ENCODE data around the gene MYO9B.

Gene MYO9B

GRCh38 chr19:17219286-17219685 is 143.7 kb downstream of the MYO9B start:
- DNase-seq: no peak

- no peak for DNase-seq
Measured at GRCh38 chr19:17220207-17220758, 144.7 kb downstream of the MYO9B start.

- DNase-seq: no peak
Measured at GRCh38 chr19:17225053-17225452, 149.5 kb downstream of the MYO9B start.

GRCh38 chr19:17226002-17226933 is 150.7 kb downstream of the MYO9B start, which contains the start of gene OCEL1:
Gene OCEL1, plus strand, starts transcription at chr19:17226226. Its CDS starts 22 bp downstream, at chr19:17226248.
- peak; percentile 97 for DNase-seq

GRCh38 chr19:17227798-17228367 is 152.3 kb downstream of the MYO9B start:
- DNase-seq: no peak

- DNase-seq: no peak
Measured at GRCh38 chr19:17229890-17230289, 154.3 kb downstream of the MYO9B start.

GRCh38 chr19:17232258-17232657 is 156.7 kb downstream of the MYO9B start:
- no peak for DNase-seq

GRCh38 chr19:17234911-17235299 is 159.3 kb downstream of the MYO9B start:
- peak; percentile 62 for DNase-seq

- peak; percentile 68 for DNase-seq
Measured at GRCh38 chr19:17235300-17235970, 159.9 kb downstream of the MYO9B start.

GRCh38 chr19:17235971-17236777 is 160.6 kb downstream of the MYO9B start:
- no peak for DNase-seq

- no peak for DNase-seq
Measured at GRCh38 chr19:17236811-17237543, 161.4 kb downstream of the MYO9B start.

- DNase-seq: no peak
Measured at GRCh38 chr19:17237747-17238706, 162.4 kb downstream of the MYO9B start.

- DNase-seq: no peak
Measured at GRCh38 chr19:17240062-17240752, 164.6 kb downstream of the MYO9B start.

GRCh38 chr19:17240826-17241399 is 165.3 kb downstream of the MYO9B start:
- DNase-seq: no peak

GRCh38 chr19:17242431-17243208 is 167.0 kb downstream of the MYO9B start:
- no peak for DNase-seq

- DNase-seq: no peak
Measured at GRCh38 chr19:17243211-17243829, 167.7 kb downstream of the MYO9B start.

GRCh38 chr19:17243830-17244617 is 168.4 kb downstream of the MYO9B start:
- DNase-seq: no peak
